Measurements from ENCODE around the gene IP6K3.

Gene IP6K3

DNA sequence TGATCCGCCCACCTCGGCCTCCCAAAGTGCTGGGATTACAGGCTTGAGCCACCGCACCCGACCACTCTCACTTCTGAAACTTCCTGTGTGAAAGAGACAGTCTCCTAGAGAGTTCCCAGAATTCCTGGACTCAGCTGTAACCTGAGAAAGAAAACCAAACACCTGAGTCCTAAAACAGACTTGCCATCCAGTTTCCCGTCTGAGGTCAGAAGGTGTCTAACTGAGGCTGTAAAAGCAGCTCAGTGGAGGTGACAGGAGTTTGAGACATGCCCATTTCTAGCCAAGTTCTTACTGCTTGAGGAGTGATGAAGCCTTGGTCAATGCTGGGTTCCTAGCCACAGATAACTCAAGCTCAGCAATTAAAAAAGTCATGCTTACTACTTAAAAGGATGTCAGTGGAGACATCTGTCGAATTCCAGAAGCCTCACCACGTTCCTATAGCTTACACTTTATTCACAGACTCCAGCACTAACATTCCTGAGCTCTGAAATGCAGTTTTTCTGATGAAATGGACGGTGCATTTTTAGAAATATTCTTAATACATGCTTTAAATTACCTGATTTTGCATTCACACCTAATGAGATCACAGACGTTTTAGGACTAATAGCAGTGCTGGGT, 41.3 kb downstream of the IP6K3 start:
- DNase-seq (ENCODE audit: low spot score), result no peak

DNA sequence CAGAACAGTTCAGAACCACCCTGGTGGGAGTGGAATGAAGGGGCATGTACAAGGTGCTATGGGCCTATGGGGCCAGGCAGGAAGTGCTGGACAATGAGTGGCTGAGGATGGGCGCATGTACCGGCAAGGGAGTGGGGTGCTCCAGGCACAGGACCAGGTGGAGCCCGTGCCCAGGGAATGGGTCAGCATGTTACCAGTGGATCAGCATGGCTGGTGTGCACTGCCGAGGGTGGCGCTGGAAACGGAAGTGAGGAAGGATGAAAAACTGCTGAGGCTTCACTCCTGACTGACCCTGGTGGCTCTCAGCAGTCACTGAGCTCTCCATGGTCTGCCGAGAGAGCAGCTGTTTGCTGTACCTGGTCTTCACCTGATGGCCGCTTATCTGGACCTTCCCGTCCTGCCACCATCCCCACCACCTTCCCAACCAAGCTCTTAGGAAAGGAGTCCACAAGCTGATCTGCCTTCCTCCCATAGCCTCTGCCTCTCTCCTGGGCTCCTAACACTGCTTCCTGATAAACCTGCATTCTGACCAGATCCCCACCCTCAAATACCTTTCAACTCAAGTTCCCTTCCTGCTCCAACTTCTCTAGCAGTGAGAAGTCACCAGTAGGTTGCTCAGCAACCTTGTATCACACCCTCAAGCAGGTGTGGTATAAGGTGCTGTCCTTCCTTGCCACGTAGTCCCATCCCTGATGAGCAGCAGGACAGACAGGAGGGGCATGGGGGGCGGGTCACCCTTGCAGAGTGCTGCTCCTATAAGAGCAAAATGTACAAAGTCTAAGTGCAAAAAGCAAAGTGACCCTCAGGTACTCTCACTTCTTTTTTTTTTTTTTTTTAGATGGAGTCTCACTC, 42.3 kb downstream of the IP6K3 start:
- no peak for DNase-seq (ENCODE audit: low spot score)

DNA sequence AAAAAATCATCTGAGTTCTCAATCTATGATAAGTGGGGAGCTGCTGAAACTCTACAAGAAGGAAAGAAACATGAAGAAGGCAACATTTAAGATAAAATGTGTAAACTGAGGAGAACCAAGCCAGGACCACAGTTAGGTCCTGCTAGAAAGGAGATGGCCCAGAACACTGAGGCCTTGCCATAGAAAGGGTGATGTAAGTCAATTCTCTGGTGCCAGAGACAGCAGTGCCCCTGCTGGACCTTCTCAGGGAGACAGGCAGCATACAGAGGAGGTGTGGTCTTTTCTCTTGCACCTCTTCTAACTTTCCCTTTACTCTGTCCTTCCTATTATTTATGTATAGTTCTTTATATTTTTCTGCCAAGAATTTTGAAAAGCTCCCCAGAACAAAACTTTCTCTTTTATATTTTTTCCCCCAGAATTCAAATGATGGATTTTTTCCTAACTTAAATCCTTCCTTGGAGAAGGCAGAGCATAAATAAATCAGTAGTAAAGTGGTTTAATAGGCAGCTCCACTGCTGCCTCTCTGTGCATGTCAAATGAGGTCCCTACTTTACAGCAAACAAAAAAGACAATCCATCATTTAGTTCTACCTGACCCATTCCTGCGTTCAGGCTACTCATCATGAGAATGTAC, 44.2 kb downstream of the IP6K3 start:
- peak; percentile 65 for DNase-seq (ENCODE audit: low spot score)

DNA sequence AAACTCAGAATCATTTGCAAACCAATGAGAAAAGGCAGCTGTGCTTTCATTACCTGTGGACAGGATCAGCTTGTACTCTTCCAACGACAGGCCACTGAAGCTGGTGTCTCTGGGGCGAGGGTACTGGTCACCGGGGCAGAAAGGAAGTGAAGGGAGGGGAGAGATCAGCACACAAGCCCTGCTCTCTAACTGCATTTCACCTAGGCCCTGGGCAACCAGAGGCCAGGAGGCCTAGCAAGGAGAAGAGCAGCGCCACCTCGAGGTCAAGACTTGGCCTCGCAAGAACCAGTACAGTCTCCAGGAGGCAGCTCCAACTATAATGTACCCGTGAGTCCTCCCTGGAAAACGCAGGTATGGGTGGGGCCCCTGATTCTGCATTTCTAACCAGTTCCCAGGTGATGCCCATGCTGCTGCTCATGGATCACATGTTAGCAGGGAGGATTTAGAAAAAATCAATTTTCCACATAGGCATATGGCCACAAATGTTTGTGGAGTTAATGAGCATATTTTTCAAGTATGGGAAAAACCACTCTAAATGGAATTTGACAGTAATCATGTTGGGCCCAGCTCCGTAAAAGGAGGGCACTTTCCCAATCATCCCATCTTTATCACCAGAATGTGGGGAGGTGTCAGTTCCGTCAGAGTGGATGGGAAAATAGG, 46.2 kb downstream of the IP6K3 start:
- peak; percentile 80 for DNase-seq (ENCODE audit: low spot score)

DNA sequence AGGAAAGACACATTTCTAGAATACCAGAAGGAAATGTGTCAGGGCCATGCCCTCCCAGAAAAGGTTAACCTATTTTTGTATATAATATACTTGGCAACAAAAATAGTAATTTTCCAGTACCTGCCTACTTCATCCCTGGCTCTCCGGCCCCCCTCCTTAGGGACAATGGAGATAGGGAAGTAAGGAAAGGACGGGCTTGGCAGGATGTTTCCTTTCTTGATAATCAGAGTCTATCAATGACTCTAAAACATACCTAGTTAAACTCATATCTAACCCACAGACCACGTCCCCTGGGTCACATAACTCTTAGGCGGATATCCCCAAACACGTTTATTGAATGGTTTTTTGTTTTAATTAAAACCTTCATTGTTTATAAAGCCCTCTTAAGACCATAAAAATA, 47.0 kb downstream of the IP6K3 start:
- DNase-seq (ENCODE audit: low spot score), result no peak

DNA sequence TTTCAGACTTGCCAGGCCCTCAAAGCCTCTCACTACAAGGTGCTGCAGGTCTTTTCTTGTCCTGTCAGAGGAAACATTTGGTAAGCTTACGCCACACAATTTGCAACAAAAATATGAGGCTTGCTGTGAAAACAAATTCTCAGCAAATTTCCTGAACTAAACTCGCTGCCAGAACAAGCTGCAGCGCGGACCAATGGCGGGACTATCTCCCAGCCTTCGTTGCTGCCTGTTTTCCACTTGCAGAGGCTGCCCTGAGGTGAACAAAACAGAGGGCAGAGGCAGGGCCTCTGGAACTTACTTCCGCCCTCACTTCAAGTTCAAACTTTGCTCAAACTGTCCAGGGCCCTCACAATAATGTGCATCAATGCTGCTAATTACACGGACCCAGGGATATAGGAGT, 47.6 kb downstream of the IP6K3 start:
- no peak for DNase-seq (ENCODE audit: low spot score)

DNA sequence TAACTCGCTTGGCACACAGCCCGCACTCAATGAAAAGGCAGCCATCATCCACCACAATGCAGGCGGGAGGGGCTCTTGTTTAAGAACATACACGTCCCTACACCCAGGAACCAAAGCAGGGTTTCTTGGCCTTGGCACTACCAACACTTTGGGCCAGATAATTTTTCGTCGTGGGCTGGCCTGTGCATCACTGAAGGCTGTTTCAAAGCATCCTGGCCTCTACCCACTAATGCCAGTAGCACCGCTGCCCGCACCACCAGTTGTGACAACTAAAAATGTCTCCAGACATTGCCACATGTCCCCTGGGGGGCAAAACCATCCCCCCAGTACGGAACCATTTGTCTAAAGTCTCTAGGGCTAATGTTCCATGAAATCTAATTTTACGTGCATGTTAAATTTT, 48.2 kb downstream of the IP6K3 start:
- no peak for DNase-seq (ENCODE audit: low spot score)

DNA sequence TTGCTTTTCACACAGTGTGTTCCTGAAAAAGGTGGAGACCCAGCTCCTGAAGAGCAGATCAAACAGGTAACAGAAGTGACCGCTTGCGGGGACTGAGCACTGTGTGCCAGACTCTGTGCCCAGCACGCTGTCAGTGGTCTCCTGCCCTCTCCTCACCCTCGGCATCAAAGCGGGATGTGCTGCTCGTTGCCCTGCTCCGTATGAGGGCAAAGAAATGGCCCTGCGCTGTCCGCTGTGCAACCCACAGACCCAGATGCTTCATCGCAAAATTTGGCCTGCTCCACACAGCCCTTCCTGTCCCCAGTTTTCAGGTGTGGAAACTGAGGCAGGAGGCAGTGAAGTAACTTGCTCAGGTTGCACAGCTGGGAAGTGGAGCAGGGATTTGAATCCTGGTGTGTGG, 48.9 kb downstream of the IP6K3 start:
- DNase-seq (ENCODE audit: low spot score), result no peak

DNA sequence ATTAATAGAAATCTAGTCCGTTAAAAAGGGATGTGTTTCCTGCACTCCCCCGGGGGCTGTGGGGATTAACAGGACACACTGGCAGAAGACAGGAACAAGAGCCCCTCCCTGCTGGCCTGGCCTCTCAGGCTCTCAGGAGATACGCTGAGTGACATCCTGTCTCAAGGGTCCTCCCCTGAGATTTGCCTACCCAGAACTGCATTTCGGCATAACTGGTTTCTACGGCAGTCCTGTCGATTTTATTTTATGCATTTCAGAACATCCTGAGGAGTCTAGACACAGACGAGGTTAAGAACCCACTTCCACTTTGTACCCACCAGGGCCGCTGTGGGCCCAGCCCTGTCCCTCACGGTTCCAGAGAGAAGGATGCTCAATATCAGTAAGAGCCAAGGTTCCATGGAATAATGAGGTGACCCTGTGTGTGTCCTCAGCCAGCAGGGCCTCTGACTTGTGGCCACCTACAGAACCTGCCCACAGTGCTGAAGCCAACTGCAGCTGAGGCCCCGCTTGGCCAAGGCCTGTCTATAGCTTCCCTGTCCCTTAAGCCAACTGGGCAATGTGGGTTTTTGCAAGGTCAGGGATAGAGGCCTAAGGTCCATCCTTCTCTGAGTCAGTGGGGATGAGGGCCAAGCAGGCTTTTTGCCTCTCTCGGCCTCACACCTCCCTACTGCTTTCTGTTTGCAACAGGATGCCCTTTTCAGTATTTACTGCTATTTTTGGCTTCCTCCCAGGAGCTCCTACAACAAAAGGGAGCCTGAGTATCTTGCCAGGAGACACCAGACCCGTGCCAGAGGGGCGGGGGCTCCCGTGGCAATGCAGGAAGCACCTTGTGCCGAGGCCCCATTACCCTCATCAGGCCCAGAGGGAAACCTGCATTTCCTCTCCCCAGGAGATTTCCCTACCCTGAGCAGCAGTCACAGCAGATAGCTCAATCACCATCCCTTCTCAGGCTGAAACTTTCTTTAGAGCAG, 49.9 kb downstream of the IP6K3 start:
- DNase-seq (ENCODE audit: low spot score), result peak; percentile 54

DNA sequence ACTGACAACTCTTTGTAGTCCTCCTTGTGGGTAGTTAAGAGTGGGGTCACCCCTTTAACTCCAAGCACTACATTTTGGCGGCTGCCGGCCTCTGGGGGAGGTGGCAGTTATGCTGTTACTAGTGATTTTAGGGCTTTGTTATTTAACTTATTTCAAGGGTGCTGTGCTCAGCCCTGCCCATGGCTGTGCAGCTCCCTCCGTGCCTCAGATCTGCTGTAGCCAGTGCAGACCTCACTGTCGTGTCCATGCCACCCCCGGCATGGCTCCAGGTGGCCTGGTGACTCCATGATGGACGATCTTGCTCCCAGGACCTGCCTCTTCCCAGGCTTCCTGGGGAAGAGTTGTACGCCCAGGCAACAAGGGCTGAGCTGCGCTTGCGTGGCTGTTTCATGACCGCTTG, 50.6 kb downstream of the IP6K3 start:
- peak; percentile 33 for DNase-seq (ENCODE audit: low spot score)

DNA sequence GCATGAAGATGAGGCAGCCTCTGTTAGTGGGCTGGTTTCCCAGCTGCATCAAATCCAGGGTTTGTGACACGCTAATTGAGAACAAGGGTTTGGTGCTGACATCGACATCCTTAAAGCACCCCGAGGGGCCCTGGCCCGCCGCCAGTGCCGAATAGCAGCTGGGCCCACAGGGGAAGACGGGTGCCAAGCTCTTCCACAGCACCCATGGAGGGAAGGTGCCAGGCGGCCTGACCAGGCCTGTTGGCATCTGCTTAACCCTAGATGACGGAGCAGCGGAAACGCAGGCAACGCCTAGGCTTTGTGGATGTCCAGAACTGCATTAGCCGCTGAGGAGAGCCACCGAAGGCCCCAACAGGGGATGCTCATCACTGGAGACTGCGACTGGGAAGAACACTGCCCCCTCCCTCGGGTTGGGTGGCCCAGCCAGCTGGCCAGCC, 51.2 kb downstream of the IP6K3 start:
- peak; percentile 29 for DNase-seq (ENCODE audit: low spot score)

DNA sequence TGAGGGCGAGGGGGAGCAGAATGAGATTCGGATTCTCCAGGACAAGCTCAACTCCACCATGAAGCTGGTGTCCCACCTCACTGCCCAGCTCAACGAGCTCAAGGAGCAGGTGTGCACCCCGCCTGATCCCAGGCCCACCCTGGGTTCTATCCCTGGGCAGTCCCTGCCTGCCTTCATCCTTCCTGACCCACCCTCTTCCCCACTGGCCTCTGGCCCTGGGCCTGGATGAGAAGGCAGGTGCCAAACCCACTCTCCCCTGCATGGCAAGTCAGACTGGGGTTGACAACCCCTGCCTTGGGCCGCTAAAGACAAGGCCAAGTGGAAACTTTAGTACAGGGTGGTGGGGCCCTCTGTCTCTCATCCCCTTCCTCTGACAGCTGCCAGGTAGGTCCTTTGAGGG, 51.7 kb downstream of the IP6K3 start:
- peak; percentile 38 for DNase-seq (ENCODE audit: low spot score)

DNA sequence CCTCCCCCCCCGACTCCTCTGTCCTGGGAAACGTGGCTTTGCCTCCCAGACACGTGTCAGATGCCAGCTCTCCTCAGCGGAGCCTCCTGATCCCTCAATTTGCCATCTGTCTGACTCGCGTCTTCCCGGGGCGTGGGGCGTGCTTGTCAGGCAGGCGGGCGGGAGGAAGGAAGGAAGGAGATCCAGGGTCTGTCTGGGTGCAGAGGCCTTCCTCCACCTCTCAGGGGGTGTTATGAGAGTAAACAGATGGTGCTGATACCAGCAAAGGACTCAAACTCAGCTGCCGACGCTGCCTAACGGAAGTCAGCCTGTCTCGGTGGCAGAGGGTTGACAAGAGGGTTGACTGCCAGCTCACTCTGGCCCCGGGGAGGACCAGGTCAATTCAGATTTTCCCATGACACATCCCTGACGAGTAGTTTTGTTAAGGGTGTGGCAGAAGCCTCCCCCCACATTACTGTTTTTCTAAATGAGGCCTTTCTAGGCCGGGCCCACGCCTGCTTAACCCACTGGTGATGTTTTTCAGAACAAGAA, 52.2 kb downstream of the IP6K3 start:
- peak; percentile 90 for DNase-seq (ENCODE audit: low spot score)

DNA sequence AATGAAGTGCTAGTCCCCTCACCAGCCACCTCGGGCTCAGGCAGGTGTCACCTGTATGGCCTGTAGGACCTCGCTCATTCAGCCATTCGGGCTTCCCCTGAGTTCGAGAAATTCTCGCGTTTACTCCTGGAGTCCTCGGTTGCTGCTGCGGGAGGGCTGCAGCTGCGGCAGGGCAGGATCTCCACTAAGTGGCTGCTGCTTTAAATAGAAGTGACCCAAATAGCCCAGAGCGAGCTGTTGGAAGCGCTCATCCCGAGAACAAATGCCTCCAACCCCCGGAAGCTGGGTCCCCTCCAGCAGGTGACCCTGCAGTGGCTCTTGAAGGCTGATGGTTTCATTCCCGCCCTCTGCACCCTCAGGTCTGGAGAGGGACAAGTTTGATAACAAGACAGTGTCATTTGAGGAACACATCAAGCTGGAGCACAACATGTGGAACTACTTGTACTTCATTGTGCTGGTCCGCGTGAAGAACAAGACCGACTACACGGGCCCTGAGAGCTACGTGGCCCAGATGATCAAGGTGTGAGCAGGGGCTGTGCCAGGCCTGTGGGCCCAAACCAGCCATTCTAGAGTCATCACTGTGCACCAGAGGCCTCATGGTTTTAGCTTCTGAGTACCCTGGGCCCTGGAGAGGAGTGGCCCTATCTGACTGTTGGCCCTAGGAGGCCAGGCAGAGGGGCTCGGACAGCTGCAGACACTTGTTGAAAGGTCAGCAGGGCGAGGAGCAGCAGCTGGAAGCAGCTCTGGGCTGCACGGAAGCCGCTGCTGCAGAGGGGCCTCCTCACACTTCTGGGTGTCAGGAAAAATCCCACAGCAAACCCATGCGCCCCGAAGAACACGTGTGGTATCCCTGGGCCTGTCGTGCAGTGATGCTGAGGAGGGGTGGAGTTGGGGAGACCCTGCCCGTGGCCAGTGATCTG, 53.3 kb downstream of the IP6K3 start:
- peak; percentile 46 for DNase-seq (ENCODE audit: low spot score)

DNA sequence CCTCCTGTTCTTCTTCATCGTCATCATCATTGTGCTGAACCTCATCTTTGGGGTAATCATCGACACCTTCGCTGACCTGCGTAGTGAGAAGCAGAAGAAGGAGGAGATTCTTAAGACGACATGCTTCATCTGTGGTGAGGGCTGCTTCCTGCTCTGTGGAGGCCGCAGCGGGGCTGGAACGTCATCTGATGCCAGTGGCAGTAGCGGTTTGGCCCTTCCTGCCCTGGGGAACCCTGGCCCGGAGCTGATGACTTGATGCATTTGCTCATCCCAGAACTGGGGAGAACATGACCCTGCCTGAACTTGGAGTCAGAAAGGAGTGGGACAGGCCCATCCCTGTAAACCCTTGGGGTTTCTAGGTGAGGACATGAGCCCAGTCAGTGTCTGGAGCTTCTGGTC, 53.9 kb downstream of the IP6K3 start:
- no peak for DNase-seq (ENCODE audit: low spot score)

DNA sequence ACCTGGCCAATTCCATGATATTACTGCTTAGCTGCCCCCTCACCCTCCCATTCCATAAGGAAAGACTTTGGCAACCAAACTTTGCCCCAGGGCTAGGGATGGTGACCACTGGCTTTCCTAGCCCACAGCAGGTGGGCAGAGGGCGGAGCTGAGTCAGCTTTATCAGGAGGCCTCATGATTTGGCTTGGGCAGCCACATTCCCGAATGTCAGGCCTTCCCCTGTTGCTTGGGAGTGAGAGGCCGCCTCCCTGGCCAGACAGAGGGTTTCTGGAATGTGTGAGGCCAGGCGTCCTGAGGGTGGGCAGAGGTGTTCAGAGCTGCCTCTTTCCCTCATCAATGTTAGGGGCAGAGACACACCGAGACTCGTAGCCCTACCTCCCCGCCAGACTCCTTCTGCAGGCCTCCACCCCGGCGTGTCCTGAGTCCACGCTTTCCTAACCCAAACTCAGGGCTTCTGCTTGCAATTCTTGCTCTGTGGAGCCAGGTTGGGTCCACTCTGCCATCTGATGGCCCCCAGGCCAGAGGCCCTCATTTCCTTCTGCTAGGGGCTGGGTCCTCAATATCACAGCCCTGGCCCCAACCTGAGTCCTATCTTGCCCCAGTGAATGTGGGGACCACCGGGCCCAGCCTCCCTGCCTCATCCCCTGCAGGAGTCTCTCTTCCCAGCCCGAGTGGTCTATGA, 54.5 kb downstream of the IP6K3 start:
- no peak for DNase-seq (ENCODE audit: low spot score)

DNA sequence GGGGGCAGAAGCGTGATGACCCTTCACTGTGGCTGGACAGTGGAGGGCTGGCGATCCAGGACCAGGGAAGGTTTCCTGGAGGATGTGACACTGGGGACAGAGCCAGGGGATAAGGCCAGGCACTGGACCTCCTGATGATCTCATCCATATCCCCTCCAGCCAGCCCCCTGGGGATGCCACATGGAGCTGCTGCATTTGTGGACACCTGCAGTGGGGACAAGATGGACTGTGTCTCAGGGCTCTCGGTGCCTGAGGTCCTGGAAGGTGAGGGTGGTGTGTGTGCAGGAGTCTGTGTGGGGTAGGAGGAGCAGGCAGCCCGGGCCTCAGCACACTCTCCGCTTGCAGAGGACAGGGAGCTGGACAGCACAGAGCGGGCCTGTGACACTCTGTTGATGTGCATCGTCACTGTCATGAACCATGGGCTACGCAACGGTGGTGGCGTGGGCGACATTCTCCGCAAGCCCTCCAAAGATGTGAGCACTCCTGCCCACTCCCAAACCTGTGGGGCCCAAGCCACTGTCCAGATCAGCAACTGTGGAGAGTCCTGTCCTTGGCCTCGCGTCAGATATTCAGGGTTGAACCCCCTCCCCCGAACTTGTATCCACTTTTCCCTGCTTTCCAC, 55.1 kb downstream of the IP6K3 start:
- no peak for DNase-seq (ENCODE audit: low spot score)

DNA sequence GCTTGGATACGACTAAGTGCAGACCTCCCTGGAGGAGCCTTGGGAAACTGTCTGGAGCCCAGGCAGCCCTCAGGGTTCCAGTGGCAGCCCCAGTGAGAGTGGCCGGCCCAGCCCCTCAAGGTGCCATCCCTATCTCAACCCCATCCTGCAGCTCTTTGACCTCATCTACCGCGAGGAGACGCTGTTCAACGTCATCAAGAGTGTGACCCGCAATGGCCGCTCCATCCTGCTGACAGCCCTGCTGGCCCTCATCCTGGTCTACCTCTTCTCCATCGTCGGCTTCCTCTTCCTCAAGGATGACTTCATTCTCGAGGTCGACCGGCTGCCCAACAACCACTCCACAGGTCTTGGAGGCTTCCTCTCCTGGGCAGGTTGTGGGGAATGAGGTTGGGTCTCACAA, 55.9 kb downstream of the IP6K3 start:
- DNase-seq (ENCODE audit: low spot score), result no peak

DNA sequence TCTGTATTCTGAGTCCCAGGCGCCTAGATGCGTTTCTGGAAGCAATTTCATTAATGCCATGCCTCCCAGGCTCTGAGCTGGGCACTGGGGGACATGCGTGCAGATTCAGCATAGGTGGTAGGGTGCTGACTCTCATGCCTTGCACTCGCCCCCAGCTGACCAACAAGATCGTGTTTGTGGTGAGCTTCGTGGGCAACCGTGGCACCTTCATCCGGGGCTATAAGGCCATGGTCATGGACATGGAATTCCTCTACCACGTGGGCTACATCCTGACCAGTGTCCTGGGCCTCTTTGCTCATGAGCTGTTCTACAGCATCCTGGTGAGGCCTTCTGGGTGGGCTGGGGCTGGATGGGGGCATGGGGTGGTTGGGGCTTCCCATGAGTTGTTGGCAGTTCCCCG, 56.8 kb downstream of the IP6K3 start:
- no peak for DNase-seq (ENCODE audit: low spot score)

Data from D341Med (cell line).